Neural cell (in vitro differentiated cells): ENCODE measurements around the gene FNDC3B.

ENCODE experiments used
- CTCF ChIP-seq: fragments of 450-650 bp; IDR thresholded peaks from 2 replicates; pipeline ENCODE4 v1.5.1; 2014; ENCODE audit warnings: antibody characterized with exemption, mild to moderate bottlenecking, moderate library complexity; ENCODE audit not compliant: poor library complexity, severe bottlenecking
- EP300 ChIP-seq: fragments of 450-650 bp; conservative IDR thresholded peaks from 2 replicates; pipeline ENCODE4 v1.6.1; 2014; ENCODE audit warnings: antibody characterized with exemption, mild to moderate bottlenecking, moderate library complexity; ENCODE audit not compliant: poor library complexity, severe bottlenecking
- EZH2 ChIP-seq: fragments of 200-600, 300-800 bp; shearing (Covaris generic), sonication (generic); IDR thresholded peaks from 2 replicates; pipeline ENCODE4 v1.6.1; 2014; ENCODE audit warnings: antibody characterized with exemption, low read length, borderline replicate concordance, mild to moderate bottlenecking; ENCODE audit not compliant: insufficient read depth, poor library complexity, severe bottlenecking
- POLR2AphosphoS5 ChIP-seq: IDR thresholded peaks from 2 replicates; pipeline ENCODE4 v1.6.1; 2012
- RAD21 ChIP-seq: fragments of 450-650 bp; conservative IDR thresholded peaks from 2 replicates; pipeline ENCODE4 v1.6.1; 2014; ENCODE audit warnings: antibody characterized with exemption, mild to moderate bottlenecking, moderate library complexity
- REST ChIP-seq: IDR thresholded peaks from 2 replicates; pipeline ENCODE4 v1.6.1; 2012; ENCODE audit warnings: borderline replicate concordance
- SMC3 ChIP-seq: fragments of 450-650 bp; conservative IDR thresholded peaks from 2 replicates; pipeline ENCODE4 v1.6.1; 2014; ENCODE audit warnings: antibody characterized with exemption, mild to moderate bottlenecking, moderate library complexity; ENCODE audit not compliant: poor library complexity
- TAF1 ChIP-seq: IDR thresholded peaks from 2 replicates; pipeline ENCODE4 v1.6.1; 2012; ENCODE audit warnings: low read depth

- no peak for TF ChIP-seq CTCF
- TF ChIP-seq RAD21 = no peak
- no peak for TF ChIP-seq EZH2
- TF ChIP-seq EP300 = no peak
- no peak for TF ChIP-seq POLR2AphosphoS5
- TF ChIP-seq REST = no peak
- TF ChIP-seq TAF1 = no peak
- TF ChIP-seq SMC3 = no peak
Measured at GRCh38 chr3:172084871-172085556, 45.6 kb downstream of the FNDC3B start.
